GM12878 (cell line): ENCODE results near the gene KLF7. TPM values are rescaled to one million over a fixed set of nuclear protein-coding genes. Genes with fewer than 3 reads are reported as not detected.

Experiments used
- ATAC-seq: fragments of 200-7000 bp; cut with Tn5 transposase; 3 replicates; pipeline ENCODE4 v1.9.1; 2020; ENCODE audit warnings: mild to moderate bottlenecking, moderate library complexity
- BruUV-seq: library from RNA; stranded (reverse); fragments of 400-500 nt; replicated peaks from 2 replicates; lab custom pipeline; 2021; lab: Mats Ljungman, UMichigan
- CTCF ChIA-PET: fragments of 300-600 bp; sonication (Branson Sonifier 250); formaldehyde crosslinking; extraction: SDS; loops from one replicate; lab custom pipeline; 2021; ENCODE audit warnings: inconsistent platforms; lab: Yijun Ruan, JAX
- POLR2A ChIA-PET: fragments of 350-600 bp; formaldehyde crosslinking; extraction: SDS; loops from one replicate; lab custom pipeline; 2021; ENCODE audit warnings: inconsistent platforms; lab: Charles Lee
- RAD21 ChIA-PET: fragments of 300-600 bp; sonication (Branson Sonifier 250); formaldehyde crosslinking; loops from one replicate; lab custom pipeline; 2023; ENCODE audit warnings: antibody characterized with exemption; ENCODE audit not compliant: unreplicated experiment; lab: Charles Lee
- SMC1A ChIA-PET: fragments of 300-600 bp; sonication (Branson Sonifier 250); formaldehyde crosslinking; loops from one replicate; lab custom pipeline; 2023; ENCODE audit not compliant: unreplicated experiment, uncharacterized antibody; lab: Charles Lee
- DNase-seq: peaks from one replicate; pipeline ENCODE4 v3.0.0-alpha.2; 2011; ENCODE audit warnings: low read depth, low spot score
- FAIRE-seq: peaks from 3 replicates; lab custom pipeline; 2011; peaks lifted over from hg19 to GRCh38; lab: Jason Lieb, UNC
- H2AFZ ChIP-seq: 2 replicates; pipeline ENCODE4 v1.6.0; 2011; ENCODE audit warnings: low read depth, low read length, control low read depth; ENCODE audit not compliant: control insufficient read depth
- H3K27ac ChIP-seq: 2 replicates; pipeline ENCODE4 v1.5.1; 2011; ENCODE audit warnings: control low read depth; ENCODE audit not compliant: control insufficient read depth, insufficient read depth
- H3K27me3 ChIP-seq, 2 experiments: replicated peaks in 1 of 2; 2 replicates each; pipeline versions ENCODE4 v1.6.0 to v1.6.1; 2011; ENCODE audit warnings: low read length in 1 of 2; ENCODE audit not compliant: control insufficient read depth in 2 of 2, insufficient read depth in 2 of 2
- H3K36me3 ChIP-seq, 2 experiments: 2 replicates each; pipeline ENCODE4 v1.5.1; 2011; ENCODE audit warnings: low read length in 1 of 2; ENCODE audit not compliant: control insufficient read depth in 2 of 2, insufficient read depth in 2 of 2
- H3K4me1 ChIP-seq: 2 replicates; pipeline ENCODE4 v1.6.1; 2011; ENCODE audit warnings: mild to moderate bottlenecking, low read length, moderate library complexity, mixed read lengths; ENCODE audit not compliant: control insufficient read depth, insufficient read depth
- H3K4me2 ChIP-seq: 2 replicates; pipeline ENCODE4 v1.6.0; 2011; ENCODE audit warnings: control low read depth; ENCODE audit not compliant: control insufficient read depth, insufficient read depth
- H3K4me3 ChIP-seq: fragments of 200-600 bp; sonication (generic); 2 replicates; pipeline ENCODE4 v1.5.1; 2016
- H3K79me2 ChIP-seq: 2 replicates; pipeline ENCODE4 v1.6.0; 2011; ENCODE audit warnings: low read length; ENCODE audit not compliant: control insufficient read depth, insufficient read depth
- H3K9ac ChIP-seq: 2 replicates; pipeline ENCODE4 v1.8.0; 2011; ENCODE audit warnings: low read length, control low read depth, mixed read lengths; ENCODE audit not compliant: control insufficient read depth, insufficient read depth
- H3K9me3 ChIP-seq: replicated peaks from 3 replicates; pipeline ENCODE4 v1.5.1; 2011; ENCODE audit warnings: mild to moderate bottlenecking, low read length; ENCODE audit not compliant: control insufficient read depth, insufficient read depth
- H4K20me1 ChIP-seq: 2 replicates; pipeline ENCODE4 v1.6.0; 2011; ENCODE audit not compliant: control insufficient read depth, insufficient read depth
- CHD1 ChIP-seq: IDR thresholded peaks from 2 replicates; pipeline ENCODE4 v1.6.1; 2012; ENCODE audit warnings: low read depth, low read length, improper control_type of control experiment
- IRF4 ChIP-seq: IDR thresholded peaks from 2 replicates; pipeline ENCODE4 v1.6.1; 2011; ENCODE audit warnings: low read depth, low read length
- JUNB ChIP-seq: IDR thresholded peaks from 2 replicates; pipeline ENCODE4 v1.6.1; 2016; ENCODE audit warnings: antibody characterized with exemption, mild to moderate bottlenecking
- SPI1 ChIP-seq: IDR thresholded peaks from 2 replicates; pipeline ENCODE4 v1.6.1; 2011; ENCODE audit warnings: low read depth, mild to moderate bottlenecking, low read length, moderate library complexity, borderline replicate concordance; ENCODE audit not compliant: insufficient read depth
- ZNF274 ChIP-seq: IDR thresholded peaks from one replicate; pipeline ENCODE4 v1.8.0; 2011; ENCODE audit not compliant: insufficient read length, insufficient read depth
- WGBS: methylation state at CpG from one replicate; pipeline ENCODE4 v1.1.6; 2016; ENCODE audit warnings: low lambda C conversion rate; ENCODE audit not compliant: insufficient replicate concordance, insufficient coverage; ENCODE audit errors: missing lambda C conversion rate; 5-methylcytosine and 5-hydroxymethylcytosine counted together
- in situ Hi-C: fragments of 300-500 bp; cut with MboI; formaldehyde crosslinking; loops from 9 replicates; pipeline ENCODE4 v1.14.3; 2018; ENCODE audit warnings: mixed read lengths
- intact Hi-C: fragments of 100-400 bp; cut with micrococcal nuclease; formaldehyde crosslinking; loops from one replicate; pipeline ENCODE4 v1.14.2; 2022; ENCODE audit not compliant: unreplicated experiment
- polyA plus RNA-seq, 11 experiments: library from polyadenylated mRNA; depleted of rRNA in 4 of 11; unstranded in 6 of 11; stranded (reverse) in 5 of 11; fragments of >200 nt; fragmentation: Nextera tagmentation in 4 of 11; fragmentation: Illumina TruSeq in 1 of 11; extraction: Ambion mirVana in 4 of 11; extraction: Trizol in 1 of 11; gene quantifications; 1 replicate in 1 of 11; 2 replicates in 10 of 11; pipeline versions ENCODE4 v1.2.1 to v1.2.3, GENCODE V29; 2011 to 2016; ENCODE audit warnings: inconsistent platforms in 2 of 11, missing spikeins in 2 of 11, low read depth in 1 of 11
- total RNA-seq, 4 experiments: library from RNA; depleted of rRNA in 3 of 4; stranded (reverse); fragments of >200 nt in 3 of 4; fragmentation: Illumina TruSeq in 1 of 4; extraction: Trizol in 1 of 4; gene quantifications; 2 replicates each; pipeline versions ENCODE4 v1.2.1 to v1.2.3, GENCODE V29; 2013 to 2021
- TF ChIP-seq, protein P1 (sequence below): fragments of 150-350 bp; IDR thresholded peaks from 2 replicates; pipeline ENCODE4 v1.6.1; 2014; ENCODE audit warnings: mild to moderate bottlenecking, low read depth, low read length
- TF ChIP-seq, protein P2 (sequence below): fragments of 450-650 bp; IDR thresholded peaks from 2 replicates; pipeline ENCODE4 v1.6.1; 2018; ENCODE audit warnings: borderline replicate concordance, mild to moderate bottlenecking; ENCODE audit not compliant: partially characterized antibody
- TF ChIP-seq, protein P3 (sequence below): fragments of 150-350 bp; IDR thresholded peaks from 2 replicates; pipeline ENCODE4 v1.6.1; 2016; ENCODE audit warnings: low read depth, low read length
- TF ChIP-seq, protein P4 (sequence below): fragments of 450-650 bp; formaldehyde crosslinking; IDR thresholded peaks from 2 replicates; pipeline ENCODE4 v1.4.0; 2020; ENCODE audit warnings: mild to moderate bottlenecking, moderate library complexity

KLF7 gene
- total and polyA plus RNA-seq, 10 of the 15 experiments (the other 5 are each of a cell fraction or from before 2014, with no cell fraction given) = 2.4 to 24.8 (median 8.5) TPM

DNA sequence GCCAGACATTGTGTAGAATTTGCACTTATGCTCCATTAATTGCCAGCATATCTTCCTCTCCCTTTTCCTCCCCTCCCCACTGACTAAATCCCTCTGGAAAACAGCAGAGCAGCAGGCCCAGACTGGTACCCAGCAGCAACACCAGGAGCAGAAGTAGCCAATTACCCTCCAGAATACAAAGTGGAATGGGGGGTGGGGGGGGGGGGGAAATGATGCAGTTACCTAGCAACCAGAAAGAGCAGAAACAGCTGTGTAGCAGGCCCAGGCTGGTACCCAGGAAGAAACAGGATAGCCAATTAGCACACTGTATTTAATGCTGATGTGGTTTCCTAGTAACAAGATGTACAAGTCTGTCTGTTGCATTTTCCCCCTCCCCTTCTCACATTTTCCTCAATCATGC is 52.3 kb downstream of the KLF7 start (continued):
- TF ChIP-seq, protein P1, sequence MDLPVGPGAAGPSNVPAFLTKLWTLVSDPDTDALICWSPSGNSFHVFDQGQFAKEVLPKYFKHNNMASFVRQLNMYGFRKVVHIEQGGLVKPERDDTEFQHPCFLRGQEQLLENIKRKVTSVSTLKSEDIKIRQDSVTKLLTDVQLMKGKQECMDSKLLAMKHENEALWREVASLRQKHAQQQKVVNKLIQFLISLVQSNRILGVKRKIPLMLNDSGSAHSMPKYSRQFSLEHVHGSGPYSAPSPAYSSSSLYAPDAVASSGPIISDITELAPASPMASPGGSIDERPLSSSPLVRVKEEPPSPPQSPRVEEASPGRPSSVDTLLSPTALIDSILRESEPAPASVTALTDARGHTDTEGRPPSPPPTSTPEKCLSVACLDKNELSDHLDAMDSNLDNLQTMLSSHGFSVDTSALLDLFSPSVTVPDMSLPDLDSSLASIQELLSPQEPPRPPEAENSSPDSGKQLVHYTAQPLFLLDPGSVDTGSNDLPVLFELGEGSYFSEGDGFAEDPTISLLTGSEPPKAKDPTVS = no peak
- TF ChIP-seq, protein P2, sequence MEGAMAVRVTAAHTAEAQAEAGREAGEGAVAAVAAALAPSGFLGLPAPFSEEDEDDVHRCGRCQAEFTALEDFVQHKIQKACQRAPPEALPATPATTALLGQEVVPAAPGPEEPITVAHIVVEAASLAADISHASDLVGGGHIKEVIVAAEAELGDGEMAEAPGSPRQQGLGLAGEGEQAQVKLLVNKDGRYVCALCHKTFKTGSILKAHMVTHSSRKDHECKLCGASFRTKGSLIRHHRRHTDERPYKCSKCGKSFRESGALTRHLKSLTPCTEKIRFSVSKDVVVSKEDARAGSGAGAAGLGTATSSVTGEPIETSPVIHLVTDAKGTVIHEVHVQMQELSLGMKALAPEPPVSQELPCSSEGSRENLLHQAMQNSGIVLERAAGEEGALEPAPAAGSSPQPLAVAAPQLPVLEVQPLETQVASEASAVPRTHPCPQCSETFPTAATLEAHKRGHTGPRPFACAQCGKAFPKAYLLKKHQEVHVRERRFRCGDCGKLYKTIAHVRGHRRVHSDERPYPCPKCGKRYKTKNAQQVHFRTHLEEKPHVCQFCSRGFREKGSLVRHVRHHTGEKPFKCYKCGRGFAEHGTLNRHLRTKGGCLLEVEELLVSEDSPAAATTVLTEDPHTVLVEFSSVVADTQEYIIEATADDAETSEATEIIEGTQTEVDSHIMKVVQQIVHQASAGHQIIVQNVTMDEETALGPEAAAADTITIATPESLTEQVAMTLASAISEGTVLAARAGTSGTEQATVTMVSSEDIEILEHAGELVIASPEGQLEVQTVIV = no peak
- TF ChIP-seq, protein P3, sequence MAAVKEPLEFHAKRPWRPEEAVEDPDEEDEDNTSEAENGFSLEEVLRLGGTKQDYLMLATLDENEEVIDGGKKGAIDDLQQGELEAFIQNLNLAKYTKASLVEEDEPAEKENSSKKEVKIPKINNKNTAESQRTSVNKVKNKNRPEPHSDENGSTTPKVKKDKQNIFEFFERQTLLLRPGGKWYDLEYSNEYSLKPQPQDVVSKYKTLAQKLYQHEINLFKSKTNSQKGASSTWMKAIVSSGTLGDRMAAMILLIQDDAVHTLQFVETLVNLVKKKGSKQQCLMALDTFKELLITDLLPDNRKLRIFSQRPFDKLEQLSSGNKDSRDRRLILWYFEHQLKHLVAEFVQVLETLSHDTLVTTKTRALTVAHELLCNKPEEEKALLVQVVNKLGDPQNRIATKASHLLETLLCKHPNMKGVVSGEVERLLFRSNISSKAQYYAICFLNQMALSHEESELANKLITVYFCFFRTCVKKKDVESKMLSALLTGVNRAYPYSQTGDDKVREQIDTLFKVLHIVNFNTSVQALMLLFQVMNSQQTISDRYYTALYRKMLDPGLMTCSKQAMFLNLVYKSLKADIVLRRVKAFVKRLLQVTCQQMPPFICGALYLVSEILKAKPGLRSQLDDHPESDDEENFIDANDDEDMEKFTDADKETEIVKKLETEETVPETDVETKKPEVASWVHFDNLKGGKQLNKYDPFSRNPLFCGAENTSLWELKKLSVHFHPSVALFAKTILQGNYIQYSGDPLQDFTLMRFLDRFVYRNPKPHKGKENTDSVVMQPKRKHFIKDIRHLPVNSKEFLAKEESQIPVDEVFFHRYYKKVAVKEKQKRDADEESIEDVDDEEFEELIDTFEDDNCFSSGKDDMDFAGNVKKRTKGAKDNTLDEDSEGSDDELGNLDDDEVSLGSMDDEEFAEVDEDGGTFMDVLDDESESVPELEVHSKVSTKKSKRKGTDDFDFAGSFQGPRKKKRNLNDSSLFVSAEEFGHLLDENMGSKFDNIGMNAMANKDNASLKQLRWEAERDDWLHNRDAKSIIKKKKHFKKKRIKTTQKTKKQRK = no peak

DNA sequence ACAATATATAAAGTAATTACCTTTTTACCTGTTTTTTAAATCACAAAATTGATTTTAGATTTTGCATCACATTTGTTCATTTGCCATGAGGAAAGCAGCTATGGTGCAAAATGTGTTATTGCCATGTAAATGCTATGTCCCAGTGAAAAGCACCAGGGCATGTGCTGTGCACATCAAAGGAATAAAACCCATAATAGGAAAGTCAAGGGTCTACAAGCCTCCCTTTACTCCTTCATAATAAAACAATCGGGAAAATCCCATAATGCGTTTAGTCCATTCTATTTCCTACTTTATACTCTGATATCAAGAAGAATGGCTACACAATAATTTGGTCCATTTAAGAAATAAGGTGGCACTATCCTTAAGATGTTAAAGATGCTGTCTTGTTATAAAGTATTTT is 53.0 kb downstream of the KLF7 start:
- in situ Hi-C loops (no loop called here), intact Hi-C loops (no loop called here)
- ChIA-PET RAD21 (no interaction called here), SMC1A (no interaction called here), CTCF (interaction anchor here (0.9 to 1.1 kb wide), 2 partner anchors 9 to 14 kb away, joined by 3 read pairs; no protein-coding TSS in a partner anchor), POLR2A (interaction anchor here (1.0 kb wide), 1 partner anchor 10 kb away, joined by 4 read pairs; no protein-coding TSS in a partner anchor)
- 100% methylated on average over 2 of the region's 2 CpGs for WGBS
- Histone ChIP-seq H3K9me3 (no peaks in the 10 kb centered on the region), H2AFZ (no peak overlapping the region), H3K27ac (no peak overlapping the region), H3K79me2 (no peaks in the 10 kb centered on the region), H3K4me3 (no peak overlapping the region), H3K9ac (no peak overlapping the region), H3K27me3 (no peaks in the 10 kb centered on the region), H3K4me2 (no peak overlapping the region), H3K4me1 (no peaks in the 10 kb centered on the region), H4K20me1 (no peaks in the 10 kb centered on the region), H3K36me3 (no peaks in the 10 kb centered on the region; a peak in 1 of 4 replicates)
- ATAC-seq = no peak
- no peak for FAIRE-seq
- BruUV-seq = no TSS peak
- no peak for DNase-seq
- TF ChIP-seq JUNB = no peak
- no peak for TF ChIP-seq ZNF274
- no peak for TF ChIP-seq SPI1
- TF ChIP-seq CHD1 = no peak
- TF ChIP-seq, protein P4, sequence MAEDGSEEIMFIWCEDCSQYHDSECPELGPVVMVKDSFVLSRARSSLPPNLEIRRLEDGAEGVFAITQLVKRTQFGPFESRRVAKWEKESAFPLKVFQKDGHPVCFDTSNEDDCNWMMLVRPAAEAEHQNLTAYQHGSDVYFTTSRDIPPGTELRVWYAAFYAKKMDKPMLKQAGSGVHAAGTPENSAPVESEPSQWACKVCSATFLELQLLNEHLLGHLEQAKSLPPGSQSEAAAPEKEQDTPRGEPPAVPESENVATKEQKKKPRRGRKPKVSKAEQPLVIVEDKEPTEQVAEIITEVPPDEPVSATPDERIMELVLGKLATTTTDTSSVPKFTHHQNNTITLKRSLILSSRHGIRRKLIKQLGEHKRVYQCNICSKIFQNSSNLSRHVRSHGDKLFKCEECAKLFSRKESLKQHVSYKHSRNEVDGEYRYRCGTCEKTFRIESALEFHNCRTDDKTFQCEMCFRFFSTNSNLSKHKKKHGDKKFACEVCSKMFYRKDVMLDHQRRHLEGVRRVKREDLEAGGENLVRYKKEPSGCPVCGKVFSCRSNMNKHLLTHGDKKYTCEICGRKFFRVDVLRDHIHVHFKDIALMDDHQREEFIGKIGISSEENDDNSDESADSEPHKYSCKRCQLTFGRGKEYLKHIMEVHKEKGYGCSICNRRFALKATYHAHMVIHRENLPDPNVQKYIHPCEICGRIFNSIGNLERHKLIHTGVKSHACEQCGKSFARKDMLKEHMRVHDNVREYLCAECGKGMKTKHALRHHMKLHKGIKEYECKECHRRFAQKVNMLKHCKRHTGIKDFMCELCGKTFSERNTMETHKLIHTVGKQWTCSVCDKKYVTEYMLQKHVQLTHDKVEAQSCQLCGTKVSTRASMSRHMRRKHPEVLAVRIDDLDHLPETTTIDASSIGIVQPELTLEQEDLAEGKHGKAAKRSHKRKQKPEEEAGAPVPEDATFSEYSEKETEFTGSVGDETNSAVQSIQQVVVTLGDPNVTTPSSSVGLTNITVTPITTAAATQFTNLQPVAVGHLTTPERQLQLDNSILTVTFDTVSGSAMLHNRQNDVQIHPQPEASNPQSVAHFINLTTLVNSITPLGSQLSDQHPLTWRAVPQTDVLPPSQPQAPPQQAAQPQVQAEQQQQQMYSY (CRISPR knock-in tag) = no peak
- TF ChIP-seq IRF4 = no peak
